WTC11 (cell line): ENCODE data around the gene KHDRBS1. TPM values are rescaled to one million over a fixed set of nuclear protein-coding genes. Genes with fewer than 3 reads are reported as not detected.
A peak's percentile ranks its signal among the peaks of the same experiment; 100 is the strongest.

ENCODE experiments used
- ATAC-seq: fragments of 200-7000 bp; cut with Tn5 transposase; 2 replicates; pipeline ENCODE4 v1.10.0; 2021; ENCODE audit warnings: mild to moderate bottlenecking, moderate library complexity
- CTCF ChIA-PET: fragments of 300-600 bp; sonication (Branson Sonifier 250); formaldehyde crosslinking; loops from one replicate; lab custom pipeline; 2021; ENCODE audit warnings: antibody characterized with exemption; lab: Charles Lee
- POLR2A ChIA-PET: fragments of 350-600 bp; sonication (Branson Sonifier 250); formaldehyde crosslinking; loops from one replicate; lab custom pipeline; 2021; ENCODE audit warnings: antibody characterized with exemption; lab: Charles Lee
- DNase-seq: peaks from one replicate; pipeline ENCODE4 v3.0.0; 2021; ENCODE audit warnings: low spot score
- H3K27ac Mint-ChIP-seq: 2 replicates; pipeline ENCODE4 v1.8.0; 2021; ENCODE audit warnings: mixed read lengths
- H3K27me3 Mint-ChIP-seq: 2 replicates; pipeline ENCODE4 v1.8.0; 2021; ENCODE audit warnings: low read depth, mild to moderate bottlenecking, moderate library complexity, mixed read lengths
- H3K36me3 Mint-ChIP-seq: 2 replicates; pipeline ENCODE4 v1.8.0; 2021; ENCODE audit warnings: mixed read lengths
- H3K4me1 Mint-ChIP-seq: 2 replicates; pipeline ENCODE4 v1.8.0; 2022; ENCODE audit warnings: mixed read lengths
- H3K4me3 Mint-ChIP-seq: 2 replicates; pipeline ENCODE4 v1.8.0; 2021; ENCODE audit warnings: mild to moderate bottlenecking, moderate library complexity, mixed read lengths
- H3K9me3 Mint-ChIP-seq: 2 replicates; pipeline ENCODE4 v1.8.0; 2021; ENCODE audit warnings: mixed read lengths
- CREB1 ChIP-seq: sonication (generic); formaldehyde crosslinking; IDR thresholded peaks from 2 replicates; pipeline ENCODE4 v1.8.0; 2023; ENCODE audit warnings: mild to moderate bottlenecking, missing genetic modification reagents
- E2F4 ChIP-seq: sonication (generic); formaldehyde crosslinking; IDR thresholded peaks from 2 replicates; pipeline ENCODE4 v1.8.1; 2022; ENCODE audit warnings: low read depth, mild to moderate bottlenecking, moderate library complexity, missing genetic modification reagents, borderline replicate concordance
- E2F5 ChIP-seq: sonication (generic); formaldehyde crosslinking; IDR thresholded peaks from 2 replicates; pipeline ENCODE4 v1.8.1; 2022; ENCODE audit warnings: mild to moderate bottlenecking, moderate library complexity, missing genetic modification reagents
- EMX1 ChIP-seq: fragments of 250-450 bp; sonication (Bioruptor Pico); IDR thresholded peaks from 2 replicates; pipeline ENCODE4 v1.8.0; 2021; ENCODE audit warnings: mild to moderate bottlenecking
- ETV6 ChIP-seq: sonication (generic); formaldehyde crosslinking; IDR thresholded peaks from 2 replicates; pipeline ENCODE4 v1.8.1; 2022; ENCODE audit warnings: mild to moderate bottlenecking, missing genetic modification reagents
- FOXP1 ChIP-seq: sonication (generic); formaldehyde crosslinking; IDR thresholded peaks from 2 replicates; pipeline ENCODE4 v1.8.0; 2022; ENCODE audit warnings: missing genetic modification reagents, mild to moderate bottlenecking, moderate library complexity, borderline replicate concordance
- GRHL2 ChIP-seq: fragments of 250-450 bp; sonication (Bioruptor Pico); IDR thresholded peaks from 2 replicates; pipeline ENCODE4 v1.8.0; 2022; ENCODE audit warnings: mild to moderate bottlenecking, moderate library complexity; ENCODE audit not compliant: insufficient replicate concordance, severe bottlenecking
- JAZF1 ChIP-seq: fragments of 250-450 bp; sonication (Bioruptor Pico); IDR thresholded peaks from 2 replicates; pipeline ENCODE4 v1.9.0; 2021; ENCODE audit warnings: moderate library complexity, mild to moderate bottlenecking, inconsistent platforms
- KAT7 ChIP-seq: sonication (generic); formaldehyde crosslinking; IDR thresholded peaks from 2 replicates; pipeline ENCODE4 v1.8.1; 2023; ENCODE audit warnings: missing genetic modification reagents, mild to moderate bottlenecking, borderline replicate concordance
- MYBL2 ChIP-seq: sonication (generic); formaldehyde crosslinking; IDR thresholded peaks from 2 replicates; pipeline ENCODE4 v1.8.1; 2023; ENCODE audit warnings: mild to moderate bottlenecking, moderate library complexity, missing genetic modification reagents
- NFYB ChIP-seq: sonication (generic); formaldehyde crosslinking; conservative IDR thresholded peaks from 2 replicates; pipeline ENCODE4 v1.8.0; 2022; ENCODE audit warnings: low read depth, missing genetic modification reagents
- NR2C2 ChIP-seq: sonication (generic); formaldehyde crosslinking; IDR thresholded peaks from 2 replicates; pipeline ENCODE4 v1.8.0; 2022; ENCODE audit warnings: mild to moderate bottlenecking, missing genetic modification reagents
- ZBTB21 ChIP-seq: sonication (generic); formaldehyde crosslinking; IDR thresholded peaks from 2 replicates; pipeline ENCODE4 v1.8.1; 2023; ENCODE audit warnings: mild to moderate bottlenecking, missing genetic modification reagents, borderline replicate concordance
- ZBTB43 ChIP-seq: sonication (generic); formaldehyde crosslinking; IDR thresholded peaks from 2 replicates; pipeline ENCODE4 v1.8.1; 2023; ENCODE audit warnings: mild to moderate bottlenecking, missing genetic modification reagents
- ZNF219 ChIP-seq: sonication (generic); formaldehyde crosslinking; IDR thresholded peaks from 2 replicates; pipeline ENCODE4 v1.8.0; 2023; ENCODE audit warnings: missing genetic modification reagents, mild to moderate bottlenecking, borderline replicate concordance
- ZNF416 ChIP-seq: fragments of 250-450 bp; sonication (Bioruptor Pico); IDR thresholded peaks from 2 replicates; pipeline ENCODE4 v1.9.0; 2021; ENCODE audit warnings: mild to moderate bottlenecking, inconsistent platforms
- ZSCAN18 ChIP-seq: fragments of 250-450 bp; sonication (Bioruptor Pico); IDR thresholded peaks from 2 replicates; pipeline ENCODE4 v2.1.2; 2022; ENCODE audit warnings: mild to moderate bottlenecking, moderate library complexity
- total RNA-seq: library from RNA; stranded (reverse); gene quantifications from 3 replicates; pipeline ENCODE4 v1.2.3, GENCODE V29; 2021
- TF ChIP-seq, protein P1 (sequence below): sonication (generic); formaldehyde crosslinking; IDR thresholded peaks from 2 replicates; pipeline ENCODE4 v1.8.1; 2023; ENCODE audit warnings: mild to moderate bottlenecking, missing genetic modification reagents
- TF ChIP-seq, protein P2 (sequence below): sonication (generic); formaldehyde crosslinking; IDR thresholded peaks from 2 replicates; pipeline ENCODE4 v1.8.1; 2023; ENCODE audit warnings: mild to moderate bottlenecking, missing genetic modification reagents, moderate library complexity

KHDRBS1 gene
- total RNA-seq, 1 experiment from 2014 or later, result 264 TPM

DNA sequence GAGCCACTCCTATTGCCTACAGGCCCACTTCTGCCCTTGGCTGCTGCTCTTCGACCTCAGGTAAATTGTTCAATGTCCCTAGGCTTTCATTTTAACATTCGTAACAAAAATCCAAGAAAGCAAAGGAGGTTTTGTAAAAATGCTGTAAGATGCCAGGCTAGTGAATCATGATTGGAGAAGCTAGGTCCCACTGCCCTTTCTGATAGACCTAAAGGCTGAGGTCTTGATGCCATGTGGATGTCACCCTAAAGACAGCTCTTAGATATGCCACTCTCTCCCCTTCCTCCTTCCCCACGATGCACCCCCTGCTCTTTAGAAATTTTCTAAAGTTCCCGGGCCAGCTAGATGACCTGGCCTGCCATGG, 49.2 kb downstream of the KHDRBS1 start:
- ChIA-PET CTCF (interaction anchor here (0.6 to 3.6 kb wide), 21 partner anchors 8 to 274 kb away, joined by 3 to 76 read pairs (median 5); partner anchors contain the start of genes KHDRBS1, KPNA6, SPOCD1 and TMEM39B), POLR2A (interaction anchor here (0.9 to 2.3 kb wide), 2 partner anchors 10 to 48 kb away, joined by 4 to 15 read pairs; partner anchors contain the start of gene TMEM39B)
- H3K4me1 Mint-ChIP-seq, result peaks cover 49% of the 10 kb centered on the region
- no peak for DNase-seq
- peaks cover 42% of the 10 kb centered on the region for H3K36me3 Mint-ChIP-seq
- H3K27me3 Mint-ChIP-seq, result no peaks in the 10 kb centered on the region
- TF ChIP-seq CREB1, result no peak
- no peak for TF ChIP-seq ZNF219 (CRISPR knock-in tag)
- TF ChIP-seq ZBTB21 (CRISPR knock-in tag), result no peak
- TF ChIP-seq, protein P1, sequence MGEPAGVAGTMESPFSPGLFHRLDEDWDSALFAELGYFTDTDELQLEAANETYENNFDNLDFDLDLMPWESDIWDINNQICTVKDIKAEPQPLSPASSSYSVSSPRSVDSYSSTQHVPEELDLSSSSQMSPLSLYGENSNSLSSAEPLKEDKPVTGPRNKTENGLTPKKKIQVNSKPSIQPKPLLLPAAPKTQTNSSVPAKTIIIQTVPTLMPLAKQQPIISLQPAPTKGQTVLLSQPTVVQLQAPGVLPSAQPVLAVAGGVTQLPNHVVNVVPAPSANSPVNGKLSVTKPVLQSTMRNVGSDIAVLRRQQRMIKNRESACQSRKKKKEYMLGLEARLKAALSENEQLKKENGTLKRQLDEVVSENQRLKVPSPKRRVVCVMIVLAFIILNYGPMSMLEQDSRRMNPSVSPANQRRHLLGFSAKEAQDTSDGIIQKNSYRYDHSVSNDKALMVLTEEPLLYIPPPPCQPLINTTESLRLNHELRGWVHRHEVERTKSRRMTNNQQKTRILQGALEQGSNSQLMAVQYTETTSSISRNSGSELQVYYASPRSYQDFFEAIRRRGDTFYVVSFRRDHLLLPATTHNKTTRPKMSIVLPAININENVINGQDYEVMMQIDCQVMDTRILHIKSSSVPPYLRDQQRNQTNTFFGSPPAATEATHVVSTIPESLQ, result no peak
- TF ChIP-seq ZBTB43, result no peak
- TF ChIP-seq, protein P2, sequence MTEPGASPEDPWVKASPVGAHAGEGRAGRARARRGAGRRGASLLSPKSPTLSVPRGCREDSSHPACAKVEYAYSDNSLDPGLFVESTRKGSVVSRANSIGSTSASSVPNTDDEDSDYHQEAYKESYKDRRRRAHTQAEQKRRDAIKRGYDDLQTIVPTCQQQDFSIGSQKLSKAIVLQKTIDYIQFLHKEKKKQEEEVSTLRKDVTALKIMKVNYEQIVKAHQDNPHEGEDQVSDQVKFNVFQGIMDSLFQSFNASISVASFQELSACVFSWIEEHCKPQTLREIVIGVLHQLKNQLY (CRISPR knock-in tag), result no peak
- TF ChIP-seq EMX1 (CRISPR knock-in tag), result no peak
- TF ChIP-seq ZNF416, result no peak
- TF ChIP-seq FOXP1 (CRISPR knock-in tag), result no peak
- TF ChIP-seq MYBL2 (CRISPR knock-in tag), result no peak
- no peak for TF ChIP-seq E2F4 (CRISPR knock-in tag)
- no peak for TF ChIP-seq NFYB
- no peak for TF ChIP-seq KAT7 (CRISPR knock-in tag)
- TF ChIP-seq GRHL2 (CRISPR knock-in tag), result no peak
- TF ChIP-seq E2F5 (CRISPR knock-in tag), result no peak
- no peak for TF ChIP-seq ETV6 (CRISPR knock-in tag)
- TF ChIP-seq JAZF1, result no peak
- TF ChIP-seq NR2C2 (CRISPR knock-in tag), result no peak
- TF ChIP-seq ZSCAN18 (CRISPR knock-in tag), result no peak
- TF ChIP-seq, all 79 proteins: peak for 0
- H3K4me3 Mint-ChIP-seq, result no peak overlapping the region; the same call in 1 of the 2 replicates
- H3K27ac Mint-ChIP-seq, result peak overlapping the region; percentile 73
- H3K9me3 Mint-ChIP-seq, result no peaks in the 10 kb centered on the region
- no peak for ATAC-seq
